Nephron (organoid): ENCODE data around the gene MACROD2.

Experiments used
- H3K27ac Mint-ChIP-seq, 3 experiments: 2 replicates each; pipeline ENCODE4 v1.8.0; 2020; ENCODE audit warnings: mixed read lengths in 3 of 3, mild to moderate bottlenecking in 2 of 3, moderate library complexity in 1 of 3
- H3K27me3 Mint-ChIP-seq: 2 replicates; pipeline ENCODE4 v1.8.0; 2021; ENCODE audit warnings: low read depth, mild to moderate bottlenecking, moderate library complexity, mixed read lengths
- H3K36me3 Mint-ChIP-seq: 2 replicates; pipeline ENCODE4 v1.8.0; 2020; ENCODE audit warnings: low read depth, mixed read lengths
- H3K4me1 Mint-ChIP-seq: 2 replicates; pipeline ENCODE4 v1.8.0; 2020; ENCODE audit warnings: mixed read lengths
- H3K4me3 Mint-ChIP-seq, 3 experiments: 2 replicates each; pipeline ENCODE4 v1.8.0; 2020; ENCODE audit warnings: mild to moderate bottlenecking in 3 of 3, mixed read lengths in 3 of 3, moderate library complexity in 2 of 3
- H3K9me3 Mint-ChIP-seq: 2 replicates; pipeline ENCODE4 v1.8.0; 2020; ENCODE audit warnings: mixed read lengths
- CTCF ChIP-seq, 3 experiments: fragments of 200-600 bp; sonication (generic); IDR thresholded peaks; one replicate each; pipeline ENCODE4 v1.5.0; 2021; ENCODE audit warnings: antibody characterized with exemption in 3 of 3; ENCODE audit not compliant: unreplicated experiment in 3 of 3

MACROD2 gene

GRCh38 chr20:15336536-15336935 lies 1341.2 kb downstream of the MACROD2 start:
- no peaks in the 10 kb centered on the region for H3K4me1 Mint-ChIP-seq
- no peak overlapping the region for H3K27ac Mint-ChIP-seq
- no peak overlapping the region for H3K4me3 Mint-ChIP-seq
- H3K9me3 Mint-ChIP-seq: no peaks in the 10 kb centered on the region
- no peaks in the 10 kb centered on the region for H3K36me3 Mint-ChIP-seq
- no peak for TF ChIP-seq CTCF (IDR thresholded peaks at IDR 0.05; ENCODE audit: unreplicated experiment in 3 of 3)
- H3K27me3 Mint-ChIP-seq: no peaks in the 10 kb centered on the region

- no peaks in the 10 kb centered on the region for H3K27me3 Mint-ChIP-seq
- no peak overlapping the region for H3K27ac Mint-ChIP-seq
- peaks cover 20% of the 10 kb centered on the region for H3K4me1 Mint-ChIP-seq
- H3K4me3 Mint-ChIP-seq: no peak overlapping the region
- no peaks in the 10 kb centered on the region for H3K36me3 Mint-ChIP-seq
- no peak for TF ChIP-seq CTCF (IDR thresholded peaks at IDR 0.05; ENCODE audit: unreplicated experiment in 3 of 3)
- H3K9me3 Mint-ChIP-seq: no peaks in the 10 kb centered on the region
These were observed 1343.9 kb downstream of the MACROD2 start for GRCh38 chr20:15339264-15339663.

- no peak for TF ChIP-seq CTCF (IDR thresholded peaks at IDR 0.05; ENCODE audit: unreplicated experiment in 3 of 3)
- Mint-ChIP-seq H3K36me3 (no peaks in the 10 kb centered on the region), H3K27ac (no peak overlapping the region), H3K9me3 (peaks cover 2% of the 10 kb centered on the region), H3K4me3 (no peak overlapping the region), H3K27me3 (no peaks in the 10 kb centered on the region), H3K4me1 (peaks cover 21% of the 10 kb centered on the region)
These were observed 1347.7 kb downstream of the MACROD2 start for GRCh38 chr20:15342991-15343523.

GRCh38 chr20:15345287-15345686 lies 1350.0 kb downstream of the MACROD2 start:
- peaks cover 4% of the 10 kb centered on the region for H3K27me3 Mint-ChIP-seq
- peaks cover 21% of the 10 kb centered on the region for H3K4me1 Mint-ChIP-seq
- H3K36me3 Mint-ChIP-seq: no peaks in the 10 kb centered on the region
- H3K9me3 Mint-ChIP-seq: peaks cover 7% of the 10 kb centered on the region
- no peak overlapping the region for H3K4me3 Mint-ChIP-seq
- H3K27ac Mint-ChIP-seq: no peak overlapping the region
- TF ChIP-seq CTCF (IDR thresholded peaks at IDR 0.05; ENCODE audit: unreplicated experiment in 3 of 3): no peak

GRCh38 chr20:15346657-15347280 lies 1351.5 kb downstream of the MACROD2 start:
- H3K36me3 Mint-ChIP-seq: no peaks in the 10 kb centered on the region
- H3K9me3 Mint-ChIP-seq: peaks cover 7% of the 10 kb centered on the region
- no peak overlapping the region for H3K27ac Mint-ChIP-seq
- no peak overlapping the region for H3K4me3 Mint-ChIP-seq
- peaks cover 21% of the 10 kb centered on the region for H3K4me1 Mint-ChIP-seq
- H3K27me3 Mint-ChIP-seq: peaks cover 4% of the 10 kb centered on the region
- no peak for TF ChIP-seq CTCF (IDR thresholded peaks at IDR 0.05; ENCODE audit: unreplicated experiment in 3 of 3)

- no peaks in the 10 kb centered on the region for H3K4me1 Mint-ChIP-seq
- no peaks in the 10 kb centered on the region for H3K27me3 Mint-ChIP-seq
- H3K4me3 Mint-ChIP-seq: no peak overlapping the region
- no peaks in the 10 kb centered on the region for H3K9me3 Mint-ChIP-seq
- H3K27ac Mint-ChIP-seq: no peak overlapping the region
- no peaks in the 10 kb centered on the region for H3K36me3 Mint-ChIP-seq
- no peak for TF ChIP-seq CTCF (IDR thresholded peaks at IDR 0.05; ENCODE audit: unreplicated experiment in 3 of 3)
These were observed 1363.7 kb downstream of the MACROD2 start for GRCh38 chr20:15359056-15359455.
